Retinal pigment epithelial cell (primary cell): Measurements from ENCODE around the gene TMEM63C.
"Not testable (repeated sequence)": the region's sequence is repeated elsewhere in the genome, so short reads cannot be mapped to it uniquely, and the experiment has no call there.

Experiments used
- DNase-seq: peaks from one replicate; pipeline ENCODE4 v3.0.0-alpha.2; 2010; ENCODE audit warnings: low read depth
- H3K4me3 ChIP-seq: 2 replicates; pipeline ENCODE4 v1.5.1; 2011; ENCODE audit warnings: mild to moderate bottlenecking, low read length, control low read depth, moderate library complexity
- CTCF ChIP-seq: conservative IDR thresholded peaks from 2 replicates; pipeline ENCODE4 v1.5.1; 2011; ENCODE audit warnings: low read depth, low read length, control low read depth, inconsistent platforms

The TMEM63C gene

GRCh38 chr14:77276959-77277358 lies 95.4 kb downstream of the TMEM63C start:
- TF ChIP-seq CTCF, result no peak
- DNase-seq, result no peak
- no peak overlapping the region for H3K4me3 ChIP-seq

DNA sequence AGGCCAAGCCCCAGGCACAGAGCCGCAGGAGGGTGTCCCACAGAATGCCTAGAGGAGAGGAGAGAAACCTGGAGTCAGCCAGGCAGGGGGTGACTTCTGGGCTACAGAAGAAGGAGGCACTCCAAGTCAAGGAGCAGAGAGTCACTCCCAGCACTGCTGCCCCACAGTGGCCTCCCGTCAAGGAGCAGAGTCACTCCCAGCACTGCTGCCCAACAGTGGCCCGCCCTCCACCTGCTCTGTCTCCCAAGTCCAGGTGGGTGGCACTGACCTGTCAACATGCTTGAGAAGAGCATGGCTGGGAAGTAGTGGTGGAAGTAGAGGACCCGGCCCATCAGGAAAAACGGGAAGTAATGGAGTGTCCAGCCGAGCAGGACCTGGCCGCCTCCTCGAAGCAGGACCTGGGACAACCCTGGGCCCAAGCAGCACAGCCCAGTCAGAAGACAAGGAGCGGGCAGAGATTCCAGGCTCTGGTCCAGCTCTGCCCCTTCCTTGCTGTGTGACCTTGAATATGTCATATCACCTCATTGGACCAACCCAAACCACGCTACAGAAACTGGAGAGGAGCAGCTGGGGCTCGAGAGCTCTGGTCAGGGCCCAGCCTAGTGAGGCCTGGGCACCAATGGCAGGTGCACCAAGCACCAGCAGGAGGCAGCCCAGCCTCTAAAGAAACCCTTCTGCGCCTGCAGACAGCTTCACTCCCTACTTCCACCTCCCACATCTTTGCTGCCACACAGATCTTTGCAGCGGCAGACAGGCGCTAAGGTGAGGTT lies 97.0 kb downstream of the TMEM63C start:
- no peak for DNase-seq
- H3K4me3 ChIP-seq, result no peak overlapping the region
- peak; percentile 15 for TF ChIP-seq CTCF

DNA sequence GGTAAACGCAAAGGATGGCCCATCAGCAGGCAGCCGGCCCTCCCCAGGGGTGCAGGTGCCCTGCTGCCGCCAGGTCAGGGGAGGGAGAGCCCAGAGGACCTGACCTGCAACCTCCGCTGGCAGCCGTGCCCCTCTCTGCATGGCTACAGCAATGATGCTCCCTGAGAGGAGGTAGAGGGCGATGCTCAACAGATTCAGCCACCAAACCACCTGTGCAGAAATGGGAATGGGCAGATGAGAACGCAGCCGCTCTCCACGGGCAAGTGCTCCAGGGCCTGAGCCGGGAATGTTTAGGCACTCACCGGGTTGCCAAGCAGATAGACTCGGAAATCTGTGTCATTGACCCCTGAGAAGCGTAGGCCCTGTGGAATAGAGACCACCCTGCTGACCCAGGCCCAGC lies 98.1 kb downstream of the TMEM63C start:
- DNase-seq, result no peak
- H3K4me3 ChIP-seq, result no peak overlapping the region
- no peak for TF ChIP-seq CTCF

DNA sequence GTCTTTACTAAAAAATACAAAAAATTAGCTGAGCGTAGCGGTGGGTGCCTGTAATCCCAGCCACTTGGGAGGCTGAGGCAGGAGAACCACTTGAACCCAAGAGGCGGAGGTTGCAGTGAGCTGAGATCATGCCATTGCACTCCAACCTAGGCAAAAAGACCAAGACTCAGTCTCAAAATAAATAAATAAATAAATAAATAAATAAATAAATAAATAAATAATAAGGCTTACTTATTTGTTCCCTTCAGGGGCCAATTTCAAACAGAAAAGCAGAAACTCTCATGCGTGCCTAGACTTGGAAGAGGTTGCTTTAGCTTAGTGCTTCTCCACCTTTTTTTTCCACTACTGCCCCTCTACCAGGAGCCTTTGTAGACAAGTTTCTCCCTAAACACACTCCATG lies 99.3 kb downstream of the TMEM63C start:
- H3K4me3 ChIP-seq, DNase-seq: not testable (repeated sequence)

GRCh38 chr14:77281852-77282410 lies 100.3 kb downstream of the TMEM63C start:
- no peak for TF ChIP-seq CTCF
- no peak overlapping the region for H3K4me3 ChIP-seq
- no peak for DNase-seq

- no peak for DNase-seq
- TF ChIP-seq CTCF, result no peak
- no peak overlapping the region for H3K4me3 ChIP-seq
Measured at GRCh38 chr14:77284066-77284465, 102.5 kb downstream of the TMEM63C start.

DNA sequence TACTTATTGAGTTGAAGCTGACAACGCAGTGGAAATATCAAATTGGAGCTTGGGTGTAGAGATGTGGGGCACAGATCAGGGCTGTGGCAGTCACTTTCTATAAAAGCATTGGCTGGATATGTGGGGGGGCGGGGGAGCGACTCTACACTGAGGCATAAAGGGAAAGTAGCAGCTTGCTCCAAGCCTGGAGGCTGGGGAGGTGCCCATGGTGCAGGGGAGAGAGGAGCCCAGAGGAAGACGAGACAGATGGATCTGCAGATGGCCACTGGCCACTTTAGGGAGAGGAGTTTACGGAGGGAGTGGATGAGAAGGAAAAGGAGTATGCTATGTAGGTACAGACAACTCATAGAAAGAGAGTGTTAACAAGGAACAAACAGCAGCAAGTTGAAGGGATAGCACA lies 102.9 kb downstream of the TMEM63C start:
- no peak overlapping the region for H3K4me3 ChIP-seq
- no peak for TF ChIP-seq CTCF
- DNase-seq, result no peak
